GM12878 (cell line): ENCODE results near the gene KIF24. TPM values are rescaled to one million over a fixed set of nuclear protein-coding genes. Genes with fewer than 3 reads are reported as not detected.
"Not testable (repeated sequence)": the region's sequence is repeated elsewhere in the genome, so short reads cannot be mapped to it uniquely, and the experiment has no call there.

ENCODE experiments used
- ATAC-seq: fragments of 200-7000 bp; cut with Tn5 transposase; 3 replicates; pipeline ENCODE4 v1.9.1; 2020; ENCODE audit warnings: mild to moderate bottlenecking, moderate library complexity
- BruUV-seq: library from RNA; stranded (reverse); fragments of 400-500 nt; replicated peaks from 2 replicates; lab custom pipeline; 2021; lab: Mats Ljungman, UMichigan
- CTCF ChIA-PET: fragments of 300-600 bp; sonication (Branson Sonifier 250); formaldehyde crosslinking; extraction: SDS; loops from one replicate; lab custom pipeline; 2021; ENCODE audit warnings: inconsistent platforms; lab: Yijun Ruan, JAX
- POLR2A ChIA-PET: fragments of 350-600 bp; formaldehyde crosslinking; extraction: SDS; loops from one replicate; lab custom pipeline; 2021; ENCODE audit warnings: inconsistent platforms; lab: Charles Lee
- RAD21 ChIA-PET: fragments of 300-600 bp; sonication (Branson Sonifier 250); formaldehyde crosslinking; loops from one replicate; lab custom pipeline; 2023; ENCODE audit warnings: antibody characterized with exemption; ENCODE audit not compliant: unreplicated experiment; lab: Charles Lee
- SMC1A ChIA-PET: fragments of 300-600 bp; sonication (Branson Sonifier 250); formaldehyde crosslinking; loops from one replicate; lab custom pipeline; 2023; ENCODE audit not compliant: unreplicated experiment, uncharacterized antibody; lab: Charles Lee
- DNase-seq: peaks from one replicate; pipeline ENCODE4 v3.0.0-alpha.2; 2011; ENCODE audit warnings: low read depth, low spot score
- FAIRE-seq: peaks from 3 replicates; lab custom pipeline; 2011; peaks lifted over from hg19 to GRCh38; lab: Jason Lieb, UNC
- H2AFZ ChIP-seq: 2 replicates; pipeline ENCODE4 v1.6.0; 2011; ENCODE audit warnings: low read depth, low read length, control low read depth; ENCODE audit not compliant: control insufficient read depth
- H3K27ac ChIP-seq: 2 replicates; pipeline ENCODE4 v1.5.1; 2011; ENCODE audit warnings: control low read depth; ENCODE audit not compliant: control insufficient read depth, insufficient read depth
- H3K27me3 ChIP-seq, 2 experiments: replicated peaks in 1 of 2; 2 replicates each; pipeline versions ENCODE4 v1.6.0 to v1.6.1; 2011; ENCODE audit warnings: low read length in 1 of 2; ENCODE audit not compliant: control insufficient read depth in 2 of 2, insufficient read depth in 2 of 2
- H3K36me3 ChIP-seq, 2 experiments: 2 replicates each; pipeline ENCODE4 v1.5.1; 2011; ENCODE audit warnings: low read length in 1 of 2; ENCODE audit not compliant: control insufficient read depth in 2 of 2, insufficient read depth in 2 of 2
- H3K4me1 ChIP-seq: 2 replicates; pipeline ENCODE4 v1.6.1; 2011; ENCODE audit warnings: mild to moderate bottlenecking, low read length, moderate library complexity, mixed read lengths; ENCODE audit not compliant: control insufficient read depth, insufficient read depth
- H3K4me2 ChIP-seq: 2 replicates; pipeline ENCODE4 v1.6.0; 2011; ENCODE audit warnings: control low read depth; ENCODE audit not compliant: control insufficient read depth, insufficient read depth
- H3K4me3 ChIP-seq: fragments of 200-600 bp; sonication (generic); 2 replicates; pipeline ENCODE4 v1.5.1; 2016
- H3K79me2 ChIP-seq: 2 replicates; pipeline ENCODE4 v1.6.0; 2011; ENCODE audit warnings: low read length; ENCODE audit not compliant: control insufficient read depth, insufficient read depth
- H3K9ac ChIP-seq: 2 replicates; pipeline ENCODE4 v1.8.0; 2011; ENCODE audit warnings: low read length, control low read depth, mixed read lengths; ENCODE audit not compliant: control insufficient read depth, insufficient read depth
- H3K9me3 ChIP-seq: replicated peaks from 3 replicates; pipeline ENCODE4 v1.5.1; 2011; ENCODE audit warnings: mild to moderate bottlenecking, low read length; ENCODE audit not compliant: control insufficient read depth, insufficient read depth
- H4K20me1 ChIP-seq: 2 replicates; pipeline ENCODE4 v1.6.0; 2011; ENCODE audit not compliant: control insufficient read depth, insufficient read depth
- ASH2L ChIP-seq: fragments of 300-600, 200-600 bp; sonication (generic); IDR thresholded peaks from 2 replicates; pipeline ENCODE4 v1.6.1; 2017; ENCODE audit warnings: low read depth, mild to moderate bottlenecking, borderline replicate concordance
- HDAC6 ChIP-seq: fragments of 200-600 bp; sonication (generic); IDR thresholded peaks from one replicate; pipeline ENCODE4 v1.8.0; 2017; ENCODE audit warnings: antibody characterized with exemption; ENCODE audit not compliant: unreplicated experiment
- WGBS: methylation state at CpG from one replicate; pipeline ENCODE4 v1.1.6; 2016; ENCODE audit warnings: low lambda C conversion rate; ENCODE audit not compliant: insufficient replicate concordance, insufficient coverage; ENCODE audit errors: missing lambda C conversion rate; 5-methylcytosine and 5-hydroxymethylcytosine counted together
- in situ Hi-C: fragments of 300-500 bp; cut with MboI; formaldehyde crosslinking; loops from 9 replicates; pipeline ENCODE4 v1.14.3; 2018; ENCODE audit warnings: mixed read lengths
- intact Hi-C: fragments of 100-400 bp; cut with micrococcal nuclease; formaldehyde crosslinking; loops from one replicate; pipeline ENCODE4 v1.14.2; 2022; ENCODE audit not compliant: unreplicated experiment
- polyA plus RNA-seq, 11 experiments: library from polyadenylated mRNA; depleted of rRNA in 4 of 11; unstranded in 6 of 11; stranded (reverse) in 5 of 11; fragments of >200 nt; fragmentation: Nextera tagmentation in 4 of 11; fragmentation: Illumina TruSeq in 1 of 11; extraction: Ambion mirVana in 4 of 11; extraction: Trizol in 1 of 11; gene quantifications; 1 replicate in 1 of 11; 2 replicates in 10 of 11; pipeline versions ENCODE4 v1.2.1 to v1.2.3, GENCODE V29; 2011 to 2016; ENCODE audit warnings: inconsistent platforms in 2 of 11, missing spikeins in 2 of 11, low read depth in 1 of 11
- total RNA-seq, 4 experiments: library from RNA; depleted of rRNA in 3 of 4; stranded (reverse); fragments of >200 nt in 3 of 4; fragmentation: Illumina TruSeq in 1 of 4; extraction: Trizol in 1 of 4; gene quantifications; 2 replicates each; pipeline versions ENCODE4 v1.2.1 to v1.2.3, GENCODE V29; 2013 to 2021

KIF24 gene
- total and polyA plus RNA-seq, 10 of the 15 experiments (the other 5 are each of a cell fraction or from before 2014, with no cell fraction given): 0.58 to 6.7 (median 5.3) TPM

- no peaks in the 10 kb centered on the region for H3K79me2 ChIP-seq
- H3K4me3 ChIP-seq: no peak overlapping the region
- ChIA-PET POLR2A (no interaction called here), RAD21 (no interaction called here), SMC1A (interaction anchor here (0.6 kb wide), 1 partner anchor 198 kb away, joined by 3 read pairs; no protein-coding TSS in a partner anchor)
- intact Hi-C loops: no loop called here
- no peaks in the 10 kb centered on the region for H3K9me3 ChIP-seq
- no TSS peak for BruUV-seq
- H3K27me3 ChIP-seq: no peaks in the 10 kb centered on the region
- peaks cover 7 to 21% of the 10 kb centered on the region in 2 experiments for H3K36me3 ChIP-seq
- TF ChIP-seq ASH2L (no peak), HDAC6 (no peak)
- TF ChIP-seq, all 136 proteins: peak for 0
- ATAC-seq (no peak), FAIRE-seq (peak; percentile 27), DNase-seq (no peak)
- Histone ChIP-seq H2AFZ (no peak overlapping the region), H3K4me1 (no peaks in the 10 kb centered on the region), H4K20me1 (no peaks in the 10 kb centered on the region), H3K27ac (no peak overlapping the region), H3K4me2 (no peak overlapping the region), H3K9ac (no peak overlapping the region)
- 67% methylated on average over 2 of the region's 2 CpGs for WGBS
- CTCF ChIA-PET: interaction anchor here (0.6 kb wide), 1 partner anchor 1908 kb away, joined by 4 read pairs; no protein-coding TSS in a partner anchor
- in situ Hi-C loops: no loop called here
Measured at GRCh38 chr9:34338665-34339385, 9.8 kb upstream of the KIF24 start.

- CTCF ChIA-PET: interaction anchor here (1.2 to 8.1 kb wide), 2 partner anchors 39 to 85 kb away, joined by 4 to 134 read pairs; partner anchors contain the start of gene MYORG
- BruUV-seq, FAIRE-seq, H3K9me3 ChIP-seq, SMC1A ChIA-PET, POLR2A ChIA-PET, DNase-seq, H3K4me1 ChIP-seq, intact Hi-C loops, H3K4me2 ChIP-seq, H2AFZ ChIP-seq, in situ Hi-C loops, RAD21 ChIA-PET, H3K9ac ChIP-seq, H4K20me1 ChIP-seq, H3K79me2 ChIP-seq, ATAC-seq, H3K27ac ChIP-seq, H3K4me3 ChIP-seq, H3K27me3 ChIP-seq: not testable (repeated sequence)
- H3K36me3 ChIP-seq: peaks cover 4 to 18% of the 10 kb centered on the region in 2 experiments
Measured at GRCh38 chr9:34338079-34338478, 9.0 kb upstream of the KIF24 start.
